Upper lobe of left lung (tissue), 4 donors: ENCODE data around the gene ADAM12.

Source experiments
- CTCF ChIP-seq, 6 experiments: fragments of 450-650 bp in 4 of 6; fragments of 200-600 bp in 2 of 6; sonication (generic) in 2 of 6; IDR thresholded peaks; one replicate each; pipeline ENCODE4 v1.5.1; 2016 to 2019; ENCODE audit warnings: antibody characterized with exemption in 6 of 6
- EP300 ChIP-seq, 4 donors: sonication (generic); formaldehyde crosslinking; IDR thresholded peaks; one replicate each; pipeline ENCODE4 v1.5.1; 2017; ENCODE audit warnings: antibody characterized with exemption in 4 of 4, control low read depth in 2 of 4
- POLR2A ChIP-seq, 4 donors: fragments of 450-650 bp; IDR thresholded peaks; one replicate each; pipeline ENCODE4 v1.5.1; 2016 to 2017; ENCODE audit warnings: antibody characterized with exemption in 4 of 4, mild to moderate bottlenecking in 2 of 4

- TF ChIP-seq CTCF (IDR thresholded peaks at IDR 0.05) (no peak), POLR2A (IDR thresholded peaks at IDR 0.05) (no peak), EP300 (IDR thresholded peaks at IDR 0.05) (no peak)
Observed at GRCh38 chr10:126011995-126012394, 376.3 kb downstream of the ADAM12 start.
